HG03196 (cell line): Measurements from ENCODE around the gene HAT1.
"Not testable (repeated sequence)": the region's sequence is repeated elsewhere in the genome, so short reads cannot be mapped to it uniquely, and the experiment has no call there.

Experiments
- ATAC-seq: cut with Tn5 transposase; IDR thresholded peaks from one replicate; pipeline ENCODE4 v1.9.1; 2021; ENCODE audit not compliant: unreplicated experiment

HAT1 gene, protein sequence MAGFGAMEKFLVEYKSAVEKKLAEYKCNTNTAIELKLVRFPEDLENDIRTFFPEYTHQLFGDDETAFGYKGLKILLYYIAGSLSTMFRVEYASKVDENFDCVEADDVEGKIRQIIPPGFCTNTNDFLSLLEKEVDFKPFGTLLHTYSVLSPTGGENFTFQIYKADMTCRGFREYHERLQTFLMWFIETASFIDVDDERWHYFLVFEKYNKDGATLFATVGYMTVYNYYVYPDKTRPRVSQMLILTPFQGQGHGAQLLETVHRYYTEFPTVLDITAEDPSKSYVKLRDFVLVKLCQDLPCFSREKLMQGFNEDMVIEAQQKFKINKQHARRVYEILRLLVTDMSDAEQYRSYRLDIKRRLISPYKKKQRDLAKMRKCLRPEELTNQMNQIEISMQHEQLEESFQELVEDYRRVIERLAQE

DNA sequence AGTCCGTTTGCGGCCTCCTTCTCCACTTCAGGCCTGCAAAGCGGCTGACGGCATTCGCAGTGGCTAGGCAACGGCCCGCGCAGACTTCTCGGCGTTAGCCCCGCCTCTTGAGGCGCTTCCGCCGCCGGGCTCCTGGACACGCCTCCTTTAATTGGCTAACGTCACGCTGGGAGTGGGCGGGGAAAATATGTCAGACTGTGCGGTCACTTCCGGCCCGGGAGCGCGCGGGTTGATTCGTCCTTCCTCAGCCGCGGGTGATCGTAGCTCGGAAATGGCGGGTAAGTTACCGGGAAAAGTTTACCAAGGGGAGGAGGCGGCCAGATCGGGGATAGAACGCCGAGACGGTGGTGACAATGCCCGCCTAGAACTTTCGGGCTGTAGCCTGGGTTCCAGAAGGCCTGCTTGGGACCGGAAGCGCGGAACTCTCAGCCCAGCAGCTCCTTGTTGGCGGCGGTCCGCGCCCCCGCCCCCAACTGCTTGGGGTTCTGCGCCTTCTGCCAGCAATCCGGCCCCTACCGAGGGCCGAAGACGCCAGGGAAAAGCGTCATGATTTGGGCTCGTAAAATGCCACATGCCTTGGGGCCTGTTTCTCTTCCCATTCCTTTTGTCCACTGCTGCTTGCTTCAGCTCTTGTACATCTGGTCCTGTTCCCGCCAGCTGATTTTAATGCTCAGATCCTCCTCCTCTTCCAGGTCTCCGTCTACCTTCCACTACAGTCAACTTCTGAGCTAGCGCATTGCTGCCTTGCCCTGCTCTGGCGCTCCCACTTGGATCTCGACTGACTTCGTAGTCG is at the start of gene HAT1:
Gene HAT1 (plus strand): TSS at position 232 of the 793 bp plus-strand sequence. CDS start 40 bp downstream, at position 272.
- ATAC-seq: peak; percentile 98

DNA sequence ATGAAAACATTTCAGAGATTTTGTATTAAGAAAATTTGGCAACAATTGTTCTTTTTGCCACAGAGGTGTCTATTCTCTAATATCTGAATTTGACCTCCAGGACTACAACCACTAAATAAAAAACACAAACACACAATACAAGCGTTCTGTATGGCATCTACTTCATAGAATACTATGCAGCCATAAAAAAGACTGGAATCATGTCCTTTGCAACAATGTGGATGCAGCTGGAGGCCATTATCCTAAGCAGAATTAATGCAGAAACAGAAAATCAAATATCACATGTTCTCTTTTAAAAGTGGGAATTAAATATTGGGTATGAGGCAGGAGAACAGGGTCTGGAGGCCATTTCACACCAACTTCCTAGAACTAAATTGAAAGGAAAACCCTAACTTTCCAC is 47.7 kb upstream of the HAT1 start:
- no peak for ATAC-seq

DNA sequence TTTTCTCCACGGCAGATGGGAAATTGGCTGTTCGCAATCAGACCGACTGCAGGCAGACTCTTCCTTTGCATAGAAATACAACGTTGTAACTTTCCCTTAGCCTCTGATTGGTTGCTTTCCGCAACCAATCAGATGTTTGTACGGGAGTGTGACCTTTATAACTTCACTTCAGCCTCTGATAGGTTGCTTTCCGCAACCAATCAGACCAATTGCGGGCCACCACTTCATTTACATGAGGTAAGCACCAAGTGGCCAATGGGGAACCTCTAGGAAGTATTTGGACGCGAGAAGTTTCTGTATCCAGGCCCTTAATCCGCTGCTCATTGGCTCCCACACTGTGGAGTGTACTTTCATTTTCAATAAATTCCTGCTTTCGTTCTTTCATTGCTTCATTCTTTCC is 47.3 kb upstream of the HAT1 start:
- ATAC-seq: no peak

DNA sequence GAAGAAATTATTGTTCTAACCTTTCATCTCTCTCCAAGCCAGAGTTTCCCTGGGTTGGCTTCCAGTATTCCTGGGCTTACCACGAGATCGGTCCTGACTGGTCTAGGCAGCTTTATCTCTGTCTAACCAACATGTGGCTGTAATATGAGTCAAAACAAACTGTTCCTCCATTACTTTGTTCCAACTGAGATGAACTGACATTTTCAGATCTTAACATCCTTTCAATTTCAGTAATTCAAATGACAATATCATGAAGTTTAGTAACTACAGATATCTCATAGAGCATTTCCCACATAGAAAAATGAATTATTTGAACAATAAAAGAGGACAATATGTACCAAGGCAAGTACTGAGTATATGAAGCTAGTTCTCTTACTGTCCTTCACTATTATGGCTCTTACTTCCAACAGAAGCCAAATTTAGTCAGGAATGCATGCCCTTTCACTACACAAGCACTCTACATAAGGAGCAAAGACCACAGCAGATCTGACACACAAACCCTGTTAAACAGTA is 43.7 kb upstream of the HAT1 start:
- no peak for ATAC-seq

DNA sequence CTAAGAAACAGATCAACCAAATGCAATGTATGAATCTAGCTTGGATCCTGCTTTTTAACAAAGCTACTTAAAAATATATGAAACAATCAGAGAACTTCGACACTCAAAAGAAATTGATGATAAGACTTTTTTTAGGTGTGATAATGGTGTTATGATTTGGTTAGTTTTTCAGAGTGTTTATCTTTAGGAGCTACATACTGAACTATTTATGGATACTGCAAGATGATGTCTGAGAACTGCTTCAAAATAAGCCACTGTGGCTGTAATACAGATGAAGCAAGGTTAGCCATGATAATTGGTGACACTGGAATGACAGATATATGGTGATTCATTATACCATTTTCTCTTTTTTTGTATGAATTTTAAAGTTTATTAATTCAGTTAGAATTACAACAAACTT is 42.4 kb upstream of the HAT1 start:
- ATAC-seq: no peak

DNA sequence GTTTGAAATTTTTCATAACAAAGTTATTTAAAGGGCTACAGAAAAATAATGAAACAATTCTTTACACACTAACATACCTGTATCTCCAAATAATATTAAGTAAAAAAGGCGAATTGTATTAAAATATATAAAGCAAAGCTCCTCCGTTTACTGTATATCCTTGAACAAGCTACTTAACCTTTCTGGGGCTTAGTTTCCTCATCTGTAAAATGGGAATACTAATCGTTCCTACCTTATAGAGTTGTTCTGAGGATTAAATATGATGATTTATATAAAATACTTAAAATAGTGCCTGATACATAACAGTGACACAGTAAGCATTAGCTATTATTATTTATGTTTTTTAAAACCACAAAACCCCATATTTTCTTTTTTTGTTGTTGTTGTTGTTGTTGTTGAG is 41.5 kb upstream of the HAT1 start:
- ATAC-seq: no peak

DNA sequence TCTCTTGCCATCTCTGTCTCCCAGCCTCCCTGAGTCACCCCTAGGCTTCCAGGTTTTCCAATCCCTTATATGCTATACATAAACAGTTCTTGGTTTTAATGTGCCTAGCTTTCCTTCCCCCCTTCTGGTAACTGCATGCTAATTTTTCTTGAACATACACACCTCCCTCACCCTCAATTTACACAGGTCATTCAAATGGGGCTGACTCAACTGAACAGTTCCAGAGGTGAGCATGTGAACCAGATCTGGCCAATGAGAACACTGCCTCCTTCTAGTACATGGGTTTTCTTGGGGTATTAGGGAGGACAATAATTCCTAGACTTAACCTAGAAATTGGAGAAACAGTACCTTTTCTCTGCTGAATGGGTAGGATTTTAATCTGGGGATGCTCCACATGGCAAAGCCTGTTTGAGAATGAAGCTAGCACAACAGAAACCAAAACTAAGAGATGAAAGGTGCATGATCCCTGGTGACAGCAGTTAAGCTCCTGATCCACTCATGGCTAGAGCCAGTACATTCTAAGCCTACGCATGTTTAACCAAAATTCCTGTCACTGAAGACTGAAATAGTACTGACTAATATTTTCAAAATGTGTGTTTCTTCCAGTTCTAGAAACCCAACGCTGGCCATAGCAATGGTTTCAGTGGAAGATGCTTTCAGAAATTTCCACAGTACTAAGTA is 40.0 kb upstream of the HAT1 start:
- no peak for ATAC-seq

DNA sequence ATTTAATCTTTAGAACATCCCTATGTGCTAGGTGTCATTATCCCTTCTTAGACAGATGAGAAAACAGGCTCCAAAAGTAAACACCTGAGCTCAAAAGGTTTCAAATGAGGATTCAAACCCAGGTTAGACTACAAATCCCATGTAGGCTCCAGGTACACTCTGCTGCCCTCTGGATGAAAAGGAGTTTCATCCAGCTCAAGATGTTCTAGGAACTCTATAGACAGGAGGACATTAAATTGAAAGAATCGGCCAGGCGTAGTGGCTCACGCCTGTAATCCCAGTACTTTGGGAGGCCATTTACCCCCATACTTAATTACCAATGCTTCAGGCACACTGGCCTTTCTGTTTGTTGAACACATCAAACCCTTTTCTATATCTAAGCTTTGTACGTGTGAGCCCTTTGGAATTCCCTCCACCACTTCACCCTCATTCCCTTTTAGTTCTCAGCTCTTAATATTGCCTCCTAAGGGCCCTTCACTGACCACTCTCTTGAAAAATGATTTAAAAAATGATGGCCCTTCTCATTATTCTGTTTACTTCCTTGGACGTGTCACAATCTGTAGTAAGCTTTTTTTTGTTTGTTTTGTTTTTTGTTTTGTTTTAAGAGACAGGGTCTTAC is 38.9 kb upstream of the HAT1 start:
- ATAC-seq: no peak

DNA sequence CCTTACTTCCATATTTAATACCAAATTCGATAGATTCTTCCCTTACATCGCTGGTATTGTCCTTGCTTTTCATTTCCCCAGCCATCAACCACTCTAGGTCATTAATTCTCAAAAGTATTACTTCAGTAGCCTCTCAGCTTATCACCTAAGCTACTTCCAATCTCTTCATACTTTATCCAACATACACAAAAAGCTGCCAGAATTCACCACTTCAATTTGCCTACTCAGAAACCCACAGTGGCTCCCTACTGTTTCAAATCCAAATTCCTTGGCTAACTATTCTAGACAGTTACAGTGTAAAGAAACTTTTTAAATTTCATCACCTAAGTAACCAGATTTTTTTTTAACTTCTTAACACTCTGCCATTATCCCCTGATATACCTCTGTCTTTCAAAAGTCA is 32.9 kb upstream of the HAT1 start:
- no peak for ATAC-seq

DNA sequence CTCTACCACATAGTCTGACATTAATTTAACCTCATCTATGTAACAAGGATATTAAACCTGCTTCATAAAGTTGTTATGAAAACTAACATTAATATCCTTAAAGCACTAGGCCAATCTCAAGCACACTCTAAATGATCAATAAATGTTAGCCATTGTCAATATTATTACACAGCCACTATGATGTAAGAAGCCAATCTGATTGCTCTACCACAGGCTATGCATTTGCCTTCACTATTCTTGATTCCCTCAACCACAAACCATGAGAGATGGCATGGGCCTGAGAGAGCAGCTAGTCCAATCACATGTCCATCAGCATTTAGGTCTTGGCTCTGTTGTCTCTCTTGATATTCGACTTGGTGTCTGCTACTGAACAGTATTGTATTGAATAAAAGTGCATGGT is 32.5 kb upstream of the HAT1 start:
- no peak for ATAC-seq

DNA sequence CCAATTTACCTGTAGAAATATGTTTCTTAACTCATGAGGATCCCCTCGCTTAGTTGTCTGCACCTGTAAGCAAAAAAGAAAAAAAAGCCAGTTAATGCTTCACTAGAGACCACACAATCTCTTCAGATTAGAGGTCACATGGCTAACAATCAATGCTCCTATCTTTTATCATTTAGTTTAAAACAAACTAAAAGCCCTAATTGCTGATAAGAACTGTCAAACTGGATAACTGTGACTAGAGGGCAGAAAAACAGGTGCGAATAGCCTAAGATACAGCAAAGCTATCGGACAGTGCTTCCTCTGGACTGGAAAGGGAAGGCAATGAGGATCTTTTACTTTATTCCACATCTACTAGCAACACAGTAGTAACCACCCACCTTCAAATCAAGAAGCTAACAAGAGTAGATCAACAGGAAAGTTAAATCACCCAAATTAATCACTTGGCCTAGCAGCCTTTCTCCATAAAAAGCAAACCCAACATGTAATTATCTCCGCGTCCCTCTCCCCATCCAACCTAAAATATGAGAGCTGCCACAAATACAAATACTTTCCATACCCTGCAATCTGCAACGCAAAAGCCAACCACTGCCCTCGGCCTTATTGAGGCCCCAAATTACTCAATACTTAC is 29.0 kb upstream of the HAT1 start:
- ATAC-seq: peak; percentile 28

DNA sequence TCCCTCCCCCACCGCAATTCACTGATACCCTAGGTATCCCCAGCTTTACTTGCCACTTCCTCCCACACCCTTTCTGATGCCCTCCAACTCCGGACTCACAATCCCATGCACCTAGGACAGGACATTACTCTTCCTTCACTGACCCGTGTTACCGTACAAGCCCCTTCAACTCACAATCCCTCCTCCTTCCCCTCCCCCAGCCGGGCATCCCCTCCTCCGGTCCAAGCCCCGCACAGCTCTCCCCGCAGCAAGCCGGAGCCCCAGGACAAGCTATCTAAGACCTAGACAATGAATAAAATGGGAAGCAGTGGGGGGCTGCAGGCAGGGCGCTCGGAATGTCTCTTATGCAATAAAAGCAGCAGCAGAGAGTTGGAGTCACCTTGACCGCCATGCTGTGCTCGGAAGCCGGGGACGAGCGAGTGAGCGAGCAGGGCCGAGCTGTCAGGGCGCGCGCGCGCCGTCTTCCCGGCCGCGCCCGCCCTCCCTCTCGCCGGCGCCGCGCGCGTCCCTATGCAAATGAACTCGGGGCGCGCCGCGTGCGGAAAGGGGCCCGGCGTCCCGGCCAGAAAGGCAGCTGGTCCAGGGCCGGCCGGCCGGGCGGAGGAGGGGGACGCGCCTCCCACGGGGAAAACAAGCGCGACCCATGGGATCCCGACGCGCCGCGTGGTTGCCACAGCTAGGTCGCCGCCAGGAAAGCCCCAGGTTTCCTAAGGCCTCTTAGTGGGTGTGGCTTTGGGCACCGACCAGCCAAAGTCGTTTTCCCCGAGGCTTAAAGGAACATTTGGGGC is 28.2 kb upstream of the HAT1 start, which contains the start of gene SLC25A12:
Gene SLC25A12 (minus strand): TSS at position 421 of the 788 bp plus-strand sequence. CDS start 30 bp downstream, at position 391.
- peak; percentile 94 for ATAC-seq

DNA sequence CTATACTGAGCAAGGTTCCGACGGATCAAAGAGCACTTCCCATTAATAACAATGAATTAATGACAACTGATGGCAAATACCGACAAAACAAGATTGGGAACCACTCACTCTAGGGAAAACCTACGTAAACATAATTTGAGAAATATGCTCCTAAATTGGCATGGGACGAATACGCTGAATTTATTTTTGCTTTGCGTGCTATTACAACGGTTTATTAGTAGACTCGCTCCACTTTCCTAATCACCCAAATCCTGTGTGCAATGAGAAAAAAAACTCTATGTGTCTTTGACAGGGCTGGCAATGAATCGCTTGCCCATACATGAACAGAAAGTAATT is 27.7 kb upstream of the HAT1 start:
- ATAC-seq: no peak

DNA sequence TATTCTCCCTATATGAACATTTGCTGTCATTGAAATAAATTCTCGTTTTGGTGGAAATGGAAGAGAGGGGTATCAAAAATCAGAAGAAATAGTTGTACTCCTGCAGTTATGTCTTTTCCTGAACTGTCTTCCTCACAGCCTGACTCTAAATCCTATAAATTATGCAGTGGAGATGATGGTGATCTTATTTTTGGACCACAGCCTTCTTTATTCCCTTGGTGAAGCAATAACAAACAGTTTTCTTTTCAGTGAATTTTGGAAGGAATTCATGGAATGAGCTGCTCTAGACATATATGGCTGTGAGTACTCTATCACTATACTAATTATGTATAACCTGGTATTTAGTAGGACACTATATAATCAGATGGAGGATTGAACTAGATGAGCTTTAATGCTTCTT is 26.5 kb upstream of the HAT1 start:
- no peak for ATAC-seq

DNA sequence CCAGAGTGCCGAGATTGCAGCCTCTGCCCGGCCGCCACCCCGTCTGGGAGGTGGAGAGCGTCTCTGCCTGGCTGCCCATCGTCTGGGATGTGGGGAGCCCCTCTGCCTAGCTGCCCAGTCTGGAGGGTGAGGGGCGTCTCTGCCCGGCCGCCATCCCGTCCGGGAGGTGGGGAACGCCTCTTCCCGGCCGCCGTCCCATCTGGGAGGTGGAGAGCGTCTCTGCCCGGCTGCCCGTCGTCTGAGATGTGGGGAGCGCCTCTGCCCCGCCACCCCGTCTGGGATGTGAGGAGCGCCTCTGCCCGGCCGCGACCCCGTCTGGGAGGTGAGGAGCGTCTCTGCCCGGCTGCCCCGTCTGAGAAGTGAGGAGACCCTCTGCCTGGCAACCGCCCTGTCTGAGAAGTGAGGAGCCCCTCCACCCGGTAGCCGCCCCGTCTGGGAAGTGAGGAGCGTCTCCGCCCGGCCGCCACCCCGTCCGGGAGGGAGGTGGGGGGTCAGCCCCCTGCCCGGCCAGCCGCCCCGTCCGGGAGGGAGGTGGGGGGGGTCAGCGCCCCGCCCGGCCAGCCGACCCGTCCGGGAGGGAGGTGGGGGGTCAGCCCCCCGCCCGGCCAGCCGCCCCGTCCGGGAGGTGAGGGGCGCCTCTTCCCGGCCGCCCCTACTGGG is 22.5 kb upstream of the HAT1 start:
- ATAC-seq: not testable (repeated sequence)

DNA sequence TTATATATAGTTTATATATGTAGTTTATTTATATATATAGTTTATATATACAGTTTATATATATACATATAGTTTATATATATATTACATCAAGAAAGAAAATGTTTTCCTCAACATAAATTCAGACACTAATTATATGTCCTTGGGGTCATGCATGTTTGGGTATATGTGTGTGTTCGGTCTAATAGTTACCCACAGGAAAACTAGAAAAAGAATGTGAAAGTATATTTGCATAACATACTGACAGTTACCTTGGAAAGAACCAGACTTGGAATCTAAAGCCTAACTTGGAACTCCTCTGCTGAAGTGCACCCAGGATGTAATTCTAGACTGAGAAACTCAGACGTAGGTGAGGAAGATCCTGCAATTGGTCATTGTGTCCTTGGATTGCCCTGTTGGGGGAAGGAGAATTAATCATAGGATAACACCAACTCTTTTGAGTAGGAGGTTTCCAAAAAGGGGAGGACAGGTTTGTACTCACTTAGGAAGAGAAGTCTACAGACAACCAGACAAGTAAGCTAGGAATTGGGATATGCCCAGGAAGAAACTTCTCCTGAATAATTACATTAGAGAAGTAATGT is 19.3 kb upstream of the HAT1 start:
- no peak for ATAC-seq

DNA sequence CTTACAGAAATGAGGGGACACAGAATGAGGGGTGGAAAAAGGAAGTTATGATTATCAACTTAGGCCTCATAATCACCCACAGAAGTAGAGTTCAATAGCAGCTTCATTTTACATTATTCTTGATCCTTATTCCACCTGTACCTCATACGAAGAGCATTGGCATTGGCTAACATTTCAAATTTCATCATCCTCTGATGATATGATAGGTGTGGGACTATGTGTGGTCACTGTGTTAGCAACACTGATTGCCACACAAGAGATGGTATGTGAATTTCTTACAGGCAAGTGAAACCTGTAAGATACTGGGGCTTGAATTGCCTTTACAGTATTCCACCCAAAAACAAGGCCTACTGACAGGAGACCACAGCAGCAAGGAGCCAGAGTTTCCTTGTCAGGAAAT is 14.0 kb upstream of the HAT1 start:
- no peak for ATAC-seq

DNA sequence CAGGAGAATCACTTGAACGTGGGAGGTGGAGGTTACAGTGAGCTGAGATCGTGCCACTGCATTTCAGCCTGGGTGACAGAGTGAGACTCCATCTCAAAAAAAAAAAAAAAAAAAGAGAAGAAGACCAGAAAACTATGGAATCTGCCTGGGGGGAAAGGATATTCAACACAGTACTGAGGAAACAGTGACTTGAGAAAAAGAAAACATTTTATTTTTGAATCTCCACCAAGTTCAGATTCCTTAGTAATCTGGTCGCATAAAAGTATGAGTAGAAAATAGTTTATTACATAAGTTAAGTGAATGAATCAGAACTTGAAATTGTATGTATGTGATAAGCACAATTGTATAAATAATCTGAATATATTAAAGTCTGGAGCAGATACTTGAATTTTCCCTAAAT is 13.0 kb upstream of the HAT1 start:
- no peak for ATAC-seq

DNA sequence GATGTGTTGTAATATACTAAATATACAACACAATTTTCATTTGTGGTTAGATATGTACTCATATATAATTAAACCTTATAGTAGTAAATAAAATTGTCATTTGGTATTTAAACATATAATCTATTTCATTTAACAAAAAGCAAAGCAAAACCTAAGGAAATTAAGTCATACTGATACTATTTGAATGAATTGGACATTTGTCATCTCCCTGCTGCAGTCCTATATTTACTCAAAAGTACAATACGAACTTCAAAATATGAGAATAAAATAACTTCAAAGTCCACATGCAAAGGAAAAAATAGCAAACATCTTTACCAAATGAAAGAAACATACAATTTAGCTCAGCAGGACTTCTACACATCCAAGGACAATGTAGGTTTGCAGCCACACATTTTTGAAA is 11.8 kb upstream of the HAT1 start:
- ATAC-seq: no peak
